T-helper 2 cell treated with Interferon-gamma antibody and Interleukin-4, amounts not matched to agents 5 μg/mL and 100 μg/mL, for 36 hours (primary cell): Measurements from ENCODE around the gene NUCKS1.

Experiments
- DNase-seq: peaks from one replicate; pipeline ENCODE4 v3.0.0; 2021; ENCODE audit warnings: low spot score
- H3K27ac Mint-ChIP-seq: one replicate; pipeline ENCODE4 v1.8.0; 2021; ENCODE audit warnings: mild to moderate bottlenecking, mixed read lengths
- H3K27me3 Mint-ChIP-seq: one replicate; pipeline ENCODE4 v1.8.0; 2021; ENCODE audit warnings: low read depth, mixed read lengths
- H3K36me3 Mint-ChIP-seq: one replicate; pipeline ENCODE4 v1.8.0; 2021; ENCODE audit warnings: low read depth, mixed read lengths
- H3K4me1 Mint-ChIP-seq: one replicate; pipeline ENCODE4 v1.8.0; 2021; ENCODE audit warnings: low read depth, mixed read lengths
- H3K4me3 Mint-ChIP-seq: one replicate; pipeline ENCODE4 v1.8.0; 2022; ENCODE audit warnings: mild to moderate bottlenecking, moderate library complexity, mixed read lengths
- H3K9me3 Mint-ChIP-seq: one replicate; pipeline ENCODE4 v1.8.0; 2021; ENCODE audit warnings: mixed read lengths

NUCKS1 gene

GRCh38 chr1:205782627-205783432, 32.8 kb upstream of the NUCKS1 start:
- Mint-ChIP-seq H3K36me3 (no peaks in the 10 kb centered on the region), H3K27ac (peak overlapping the region; percentile 70), H3K4me1 (peaks cover 9% of the 10 kb centered on the region), H3K4me3 (no peak overlapping the region), H3K27me3 (no peaks in the 10 kb centered on the region), H3K9me3 (no peaks in the 10 kb centered on the region)
- no peak for DNase-seq

DNA sequence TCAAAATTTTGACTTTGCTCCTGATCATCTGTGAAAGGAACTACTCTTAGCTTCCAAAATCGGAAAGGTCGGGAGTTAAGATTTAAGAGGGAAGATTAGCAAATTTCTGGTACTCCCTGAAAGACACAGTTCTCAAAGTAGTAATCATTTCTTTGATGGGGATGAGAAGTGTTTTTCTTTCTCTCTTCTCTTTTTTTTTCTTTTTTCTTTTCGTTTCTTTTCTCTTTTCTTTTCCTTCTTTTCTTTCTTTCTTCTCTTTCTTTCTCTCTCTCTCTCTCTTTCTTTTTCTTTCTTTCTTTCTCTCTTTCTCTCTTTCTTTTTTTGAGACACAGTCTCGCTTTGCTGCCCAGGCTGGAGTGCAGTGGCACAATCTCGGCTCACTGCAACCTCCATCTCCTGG, 30.4 kb upstream of the NUCKS1 start:
- H3K9me3 Mint-ChIP-seq, result no peaks in the 10 kb centered on the region
- H3K4me3 Mint-ChIP-seq, result no peak overlapping the region
- peaks cover 1% of the 10 kb centered on the region for H3K36me3 Mint-ChIP-seq
- DNase-seq, result no peak
- H3K4me1 Mint-ChIP-seq, result peaks cover 20% of the 10 kb centered on the region
- H3K27me3 Mint-ChIP-seq, result no peaks in the 10 kb centered on the region
- H3K27ac Mint-ChIP-seq, result no peak overlapping the region

- no peaks in the 10 kb centered on the region for H3K27me3 Mint-ChIP-seq
- no peak overlapping the region for H3K27ac Mint-ChIP-seq
- H3K4me1 Mint-ChIP-seq, result peaks cover 35% of the 10 kb centered on the region
- no peak for DNase-seq
- peaks cover 14% of the 10 kb centered on the region for H3K36me3 Mint-ChIP-seq
- H3K4me3 Mint-ChIP-seq, result no peak overlapping the region
- no peaks in the 10 kb centered on the region for H3K9me3 Mint-ChIP-seq
These were observed 28.0 kb upstream of the NUCKS1 start for GRCh38 chr1:205777994-205778393.

DNA sequence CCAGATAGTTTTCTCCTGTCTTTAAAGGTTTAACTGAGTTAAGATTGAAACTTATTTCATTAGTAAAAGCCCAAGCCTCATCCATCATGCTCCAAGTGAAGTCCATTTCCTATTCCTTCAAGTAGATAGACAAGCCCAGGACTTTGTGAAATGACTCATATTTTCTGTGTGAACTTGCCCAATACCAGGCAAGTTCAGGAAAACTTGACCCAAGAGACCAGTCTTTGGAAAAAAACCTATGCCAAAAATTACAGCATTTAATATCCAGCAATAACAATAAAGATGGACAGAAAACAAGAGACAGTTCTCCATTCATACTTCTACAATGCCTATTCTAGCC, 25.7 kb upstream of the NUCKS1 start:
- Mint-ChIP-seq H3K4me3 (peak overlapping the region; percentile 91), H3K27me3 (no peaks in the 10 kb centered on the region), H3K4me1 (peaks cover 45% of the 10 kb centered on the region), H3K9me3 (no peaks in the 10 kb centered on the region), H3K36me3 (peaks cover 26% of the 10 kb centered on the region), H3K27ac (peak overlapping the region; percentile 95)
- no peak for DNase-seq

- no peaks in the 10 kb centered on the region for H3K27me3 Mint-ChIP-seq
- DNase-seq, result peak; percentile 79
- peaks cover 31% of the 10 kb centered on the region for H3K36me3 Mint-ChIP-seq
- peak within 1 kb of the TSS; percentile 95 for H3K27ac Mint-ChIP-seq
- H3K4me3 Mint-ChIP-seq, result peak within 1 kb of the TSS; percentile 91
- H3K9me3 Mint-ChIP-seq, result no peaks in the 10 kb centered on the region
- H3K4me1 Mint-ChIP-seq, result peaks cover 45% of the 10 kb centered on the region
These were observed 25.2 kb upstream of the NUCKS1 start, which contains the start of gene RAB29 for GRCh38 chr1:205775015-205775716. Gene RAB29, minus strand, starts transcription at chr1:205775482. Its CDS starts 526 bp downstream, at chr1:205774956.

DNA sequence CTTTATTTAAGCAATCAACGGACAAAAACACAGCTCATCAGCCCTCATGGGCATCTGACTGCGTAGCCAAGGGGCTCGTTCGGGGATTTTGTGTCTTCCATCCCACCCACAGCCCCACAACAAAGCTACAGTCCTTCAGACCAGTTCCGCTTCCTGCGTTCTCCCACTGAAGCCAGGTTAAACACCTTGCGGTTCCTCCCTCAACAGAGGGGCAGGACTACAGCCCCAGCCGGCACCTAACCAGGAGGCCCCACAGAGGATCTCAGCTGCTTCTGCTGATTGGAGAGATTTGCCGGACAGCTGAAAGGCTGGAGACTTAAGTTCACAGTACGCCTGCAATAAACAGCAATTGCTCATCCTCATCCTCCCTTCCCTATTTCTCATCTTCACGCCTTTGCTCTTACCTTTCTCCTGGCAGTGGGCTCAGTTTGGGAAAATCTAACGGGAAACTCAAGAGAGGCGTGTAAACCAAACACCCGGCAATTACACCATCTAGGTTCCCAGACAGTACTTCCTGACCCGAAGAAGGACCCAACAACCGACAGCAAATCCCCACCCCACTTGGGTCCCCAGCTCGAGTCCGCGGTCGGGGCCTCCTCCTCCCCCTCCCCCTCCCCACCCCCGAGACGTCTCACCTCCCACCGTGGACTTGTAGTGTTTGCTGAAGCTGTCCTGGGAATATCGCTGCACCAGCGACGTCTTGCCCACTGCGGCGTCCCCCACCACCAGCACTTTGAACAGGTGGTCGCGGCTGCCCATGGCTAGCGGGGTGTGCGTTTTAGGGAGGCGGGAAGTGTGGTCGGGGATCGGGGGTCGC, 24.4 kb upstream of the NUCKS1 start:
- Mint-ChIP-seq H3K4me1 (peaks cover 45% of the 10 kb centered on the region), H3K4me3 (peak overlapping the region; percentile 91), H3K27ac (peak overlapping the region; percentile 95), H3K36me3 (peaks cover 39% of the 10 kb centered on the region), H3K9me3 (no peaks in the 10 kb centered on the region), H3K27me3 (no peaks in the 10 kb centered on the region)
- peak; percentile 26 for DNase-seq

DNA sequence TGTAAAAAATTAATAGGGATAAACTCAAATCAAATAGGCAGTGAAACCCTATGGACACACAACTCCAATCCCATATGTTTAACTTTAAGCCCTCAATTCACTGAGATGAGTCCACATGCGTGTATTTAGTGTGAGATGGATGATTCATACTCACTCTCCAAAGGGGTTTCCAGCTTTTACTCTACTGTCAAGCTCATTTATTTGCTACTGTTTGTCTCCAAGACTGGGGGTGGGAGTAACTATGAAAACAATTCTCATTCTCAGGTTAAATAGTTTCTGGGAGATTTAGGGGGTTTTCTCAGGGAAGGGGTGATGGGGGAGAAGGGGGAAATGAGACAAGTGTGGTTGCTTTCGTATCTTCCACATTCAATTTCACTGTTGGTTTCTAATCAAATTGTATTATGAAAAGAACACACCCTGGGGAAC, 22.6 kb upstream of the NUCKS1 start:
- peaks cover 43% of the 10 kb centered on the region for H3K4me1 Mint-ChIP-seq
- DNase-seq, result peak; percentile 25
- H3K4me3 Mint-ChIP-seq, result peak overlapping the region; percentile 69

GRCh38 chr1:205770618-205771017, 20.6 kb upstream of the NUCKS1 start:
- H3K27ac Mint-ChIP-seq, result no peak overlapping the region
- no peak overlapping the region for H3K4me3 Mint-ChIP-seq
- peaks cover 34% of the 10 kb centered on the region for H3K4me1 Mint-ChIP-seq
- H3K9me3 Mint-ChIP-seq, result no peaks in the 10 kb centered on the region
- peaks cover 58% of the 10 kb centered on the region for H3K36me3 Mint-ChIP-seq
- no peak for DNase-seq
- no peaks in the 10 kb centered on the region for H3K27me3 Mint-ChIP-seq

More for the DNA sequence above, 22.6 kb upstream of the NUCKS1 start:
- Mint-ChIP-seq H3K9me3 (no peaks in the 10 kb centered on the region), H3K27ac (peak overlapping the region; percentile 45), H3K27me3 (no peaks in the 10 kb centered on the region), H3K36me3 (peaks cover 52% of the 10 kb centered on the region)

DNA sequence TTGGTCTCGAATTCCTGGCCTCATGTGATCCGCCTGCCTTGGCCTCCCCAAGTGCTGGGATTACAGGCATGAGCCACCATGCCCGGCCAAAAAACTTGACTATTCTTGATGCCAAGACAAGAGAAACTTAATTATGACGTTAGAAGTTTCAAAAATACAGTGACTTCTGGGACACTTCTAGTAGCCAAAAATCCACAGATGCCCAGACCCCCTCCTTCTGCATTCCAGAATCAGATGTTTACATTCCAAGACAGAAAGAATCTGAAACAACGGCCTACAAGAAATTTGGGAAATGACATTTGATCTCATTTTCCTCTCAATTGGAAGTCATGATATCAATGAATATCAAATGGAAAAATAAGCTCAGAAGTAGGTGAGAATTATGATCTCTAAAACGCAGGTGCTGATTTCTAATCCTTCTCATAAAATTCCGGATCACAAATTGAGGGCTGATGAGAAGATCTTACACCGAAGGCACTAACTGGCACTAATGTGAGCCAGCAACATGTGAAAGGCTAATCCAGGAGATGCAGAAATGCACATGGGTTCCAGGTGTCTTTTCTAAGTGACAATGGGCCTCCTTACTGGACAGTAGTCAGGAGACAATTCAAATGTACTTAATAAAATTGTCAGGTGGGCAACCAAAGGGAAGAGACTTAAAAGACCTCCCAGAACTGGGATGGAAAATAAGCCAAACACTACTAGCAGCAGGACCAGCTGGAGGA, 19.8 kb upstream of the NUCKS1 start:
- H3K36me3 Mint-ChIP-seq, result peaks cover 54% of the 10 kb centered on the region
- peaks cover 30% of the 10 kb centered on the region for H3K4me1 Mint-ChIP-seq
- no peaks in the 10 kb centered on the region for H3K27me3 Mint-ChIP-seq
- H3K4me3 Mint-ChIP-seq, result no peak overlapping the region
- H3K9me3 Mint-ChIP-seq, result no peaks in the 10 kb centered on the region
- no peak for DNase-seq
- H3K27ac Mint-ChIP-seq, result no peak overlapping the region

GRCh38 chr1:205767248-205767647, 17.3 kb upstream of the NUCKS1 start:
- Mint-ChIP-seq H3K27me3 (no peaks in the 10 kb centered on the region), H3K9me3 (no peaks in the 10 kb centered on the region), H3K4me3 (no peak overlapping the region), H3K36me3 (peaks cover 38% of the 10 kb centered on the region), H3K27ac (no peak overlapping the region), H3K4me1 (peaks cover 10% of the 10 kb centered on the region)
- no peak for DNase-seq

- no peak overlapping the region for H3K27ac Mint-ChIP-seq
- no peak overlapping the region for H3K4me3 Mint-ChIP-seq
These were observed 16.6 kb upstream of the NUCKS1 start for GRCh38 chr1:205766570-205766969.

GRCh38 chr1:205766038-205766437, 16.1 kb upstream of the NUCKS1 start:
- peaks cover 34% of the 10 kb centered on the region for H3K36me3 Mint-ChIP-seq
- no peak overlapping the region for H3K4me3 Mint-ChIP-seq
- H3K4me1 Mint-ChIP-seq, result no peaks in the 10 kb centered on the region
- no peak for DNase-seq
- H3K27ac Mint-ChIP-seq, result no peak overlapping the region
- no peaks in the 10 kb centered on the region for H3K27me3 Mint-ChIP-seq
- H3K9me3 Mint-ChIP-seq, result no peaks in the 10 kb centered on the region

More at GRCh38 chr1:205766570-205766969, 16.6 kb upstream of the NUCKS1 start:
- DNase-seq, result no peak
- Mint-ChIP-seq H3K36me3 (peaks cover 35% of the 10 kb centered on the region), H3K9me3 (no peaks in the 10 kb centered on the region), H3K4me1 (peaks cover 4% of the 10 kb centered on the region), H3K27me3 (no peaks in the 10 kb centered on the region)

DNA sequence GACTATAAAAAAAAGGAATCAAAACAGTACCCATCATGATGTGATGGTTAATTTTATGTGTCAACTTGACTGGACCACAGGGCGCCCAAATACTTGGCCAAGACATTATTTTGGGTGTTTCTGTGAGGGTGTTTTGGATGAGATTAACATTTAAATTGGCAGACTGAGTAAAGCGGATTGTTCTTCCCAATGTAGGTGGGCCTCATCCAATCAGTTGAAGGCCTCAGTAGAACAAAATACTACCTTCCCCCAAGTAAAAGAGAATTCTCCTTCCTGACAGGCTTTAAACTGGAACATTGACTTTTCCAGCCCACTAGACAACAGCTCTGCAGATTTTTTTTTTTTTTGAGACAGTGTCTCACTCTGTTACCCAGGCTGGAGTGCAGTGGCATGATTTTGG, 14.6 kb upstream of the NUCKS1 start:
- Mint-ChIP-seq H3K27ac (no peak overlapping the region), H3K9me3 (no peaks in the 10 kb centered on the region), H3K36me3 (peaks cover 22% of the 10 kb centered on the region), H3K4me1 (no peaks in the 10 kb centered on the region), H3K4me3 (no peak overlapping the region), H3K27me3 (no peaks in the 10 kb centered on the region)
- DNase-seq, result no peak
